Activated CD4-positive, alpha-beta T cell treated with anti-CD3 and anti-CD28 coated beads, Interleukin-2, amount 10 ng/mL, durations not matched to agents 7 days and 5 days (primary cell): ENCODE measurements around the gene PRKAG2. TPM values are rescaled to one million over a fixed set of nuclear protein-coding genes. Genes with fewer than 3 reads are reported as not detected.
"Not testable (repeated sequence)": the region's sequence is repeated elsewhere in the genome, so short reads cannot be mapped to it uniquely, and the experiment has no call there.

Source experiments
- CTCF ChIA-PET: fragments of 350-600 bp; sonication (Branson Sonifier 250); formaldehyde crosslinking; loops from one replicate; lab custom pipeline; 2021; ENCODE audit warnings: antibody characterized with exemption; lab: Charles Lee
- POLR2A ChIA-PET: fragments of 350-600 bp; sonication (Branson Sonifier 250); formaldehyde crosslinking; loops from one replicate; lab custom pipeline; 2021; ENCODE audit warnings: antibody characterized with exemption; lab: Charles Lee
- DNase-seq: peaks from one replicate; pipeline ENCODE4 v3.0.0-alpha.2; 2020
- H3K27ac Mint-ChIP-seq: one replicate; pipeline ENCODE4 v1.8.0; 2021; ENCODE audit warnings: mild to moderate bottlenecking, moderate library complexity, mixed read lengths
- H3K27me3 Mint-ChIP-seq: one replicate; pipeline ENCODE4 v1.8.0; 2021; ENCODE audit warnings: mixed read lengths
- H3K36me3 Mint-ChIP-seq: one replicate; pipeline ENCODE4 v1.8.0; 2021; ENCODE audit warnings: low read depth, mixed read lengths
- H3K4me1 Mint-ChIP-seq: one replicate; pipeline ENCODE4 v1.8.0; 2021; ENCODE audit warnings: mixed read lengths
- H3K4me3 Mint-ChIP-seq: one replicate; pipeline ENCODE4 v1.8.0; 2021; ENCODE audit warnings: mild to moderate bottlenecking, moderate library complexity, mixed read lengths
- H3K9me3 Mint-ChIP-seq: one replicate; pipeline ENCODE4 v1.8.0; 2021; ENCODE audit warnings: mixed read lengths
- total RNA-seq, 2 experiments: library from RNA; stranded (reverse); gene quantifications; one replicate each; pipeline ENCODE4 v1.2.3, GENCODE V29; 2021

Gene PRKAG2
- total RNA-seq, 2 experiments from 2014 or later, result 27.5 to 32.3 TPM

GRCh38 chr7:151914051-151914450 is 37.1 kb upstream of the PRKAG2 start:
- no peaks in the 10 kb centered on the region for H3K4me1 Mint-ChIP-seq
- no peak overlapping the region for H3K4me3 Mint-ChIP-seq
- POLR2A ChIA-PET, result no interaction called here
- peaks cover 11% of the 10 kb centered on the region for H3K9me3 Mint-ChIP-seq
- CTCF ChIA-PET, result no interaction called here
- peaks cover 13% of the 10 kb centered on the region for H3K27me3 Mint-ChIP-seq
- DNase-seq, result no peak
- peaks cover 6% of the 10 kb centered on the region for H3K36me3 Mint-ChIP-seq
- H3K27ac Mint-ChIP-seq, result no peak overlapping the region

GRCh38 chr7:151910655-151911054 is 33.7 kb upstream of the PRKAG2 start:
- Mint-ChIP-seq H3K9me3 (peaks cover 11% of the 10 kb centered on the region), H3K27me3 (peaks cover 27% of the 10 kb centered on the region)
- CTCF ChIA-PET, result interaction anchor here (1.0 kb wide), 1 partner anchor 25 kb away, joined by 3 read pairs; no protein-coding TSS in a partner anchor
- H3K36me3 Mint-ChIP-seq, H3K27ac Mint-ChIP-seq, DNase-seq, H3K4me3 Mint-ChIP-seq, POLR2A ChIA-PET, H3K4me1 Mint-ChIP-seq: not testable (repeated sequence)

GRCh38 chr7:151907115-151907514 is 30.2 kb upstream of the PRKAG2 start:
- H3K36me3 Mint-ChIP-seq, H3K27ac Mint-ChIP-seq, H3K4me1 Mint-ChIP-seq, H3K4me3 Mint-ChIP-seq, H3K9me3 Mint-ChIP-seq, DNase-seq, POLR2A ChIA-PET, CTCF ChIA-PET: not testable (repeated sequence)
- H3K27me3 Mint-ChIP-seq, result peaks cover 20% of the 10 kb centered on the region

GRCh38 chr7:151905766-151906165 is 28.9 kb upstream of the PRKAG2 start:
- ChIA-PET CTCF (interaction anchor here (0.6 to 1.6 kb wide), 2 partner anchors 13 to 208 kb away, joined by 3 to 4 read pairs; no protein-coding TSS in a partner anchor), POLR2A (no interaction called here)
- Mint-ChIP-seq H3K4me3 (no peak overlapping the region), H3K27ac (no peak overlapping the region), H3K36me3 (no peaks in the 10 kb centered on the region), H3K27me3 (peaks cover 20% of the 10 kb centered on the region), H3K4me1 (no peaks in the 10 kb centered on the region), H3K9me3 (no peaks in the 10 kb centered on the region)
- DNase-seq, result no peak

- no peak overlapping the region for H3K4me3 Mint-ChIP-seq
- no peaks in the 10 kb centered on the region for H3K9me3 Mint-ChIP-seq
- ChIA-PET POLR2A (no interaction called here), CTCF (interaction anchor here (0.6 to 1.6 kb wide), 2 partner anchors 14 to 208 kb away, joined by 3 to 4 read pairs; no protein-coding TSS in a partner anchor)
- no peaks in the 10 kb centered on the region for H3K4me1 Mint-ChIP-seq
- no peak overlapping the region for H3K27ac Mint-ChIP-seq
- DNase-seq, result no peak
- H3K36me3 Mint-ChIP-seq, result no peaks in the 10 kb centered on the region
- H3K27me3 Mint-ChIP-seq, result peaks cover 20% of the 10 kb centered on the region
Observed at GRCh38 chr7:151905353-151905752, 28.4 kb upstream of the PRKAG2 start.

GRCh38 chr7:151904270-151904669 is 27.4 kb upstream of the PRKAG2 start:
- no peak for DNase-seq
- ChIA-PET CTCF (no interaction called here), POLR2A (no interaction called here)
- Mint-ChIP-seq H3K36me3 (no peaks in the 10 kb centered on the region), H3K9me3 (no peaks in the 10 kb centered on the region), H3K27me3 (peaks cover 20% of the 10 kb centered on the region), H3K4me1 (no peaks in the 10 kb centered on the region), H3K4me3 (no peak overlapping the region), H3K27ac (no peak overlapping the region)

- ChIA-PET CTCF (interaction anchor here (1.3 kb wide), 1 partner anchor 271 kb away, joined by 3 read pairs; no protein-coding TSS in a partner anchor), POLR2A (no interaction called here)
- no peaks in the 10 kb centered on the region for H3K9me3 Mint-ChIP-seq
- DNase-seq, result no peak
- no peaks in the 10 kb centered on the region for H3K4me1 Mint-ChIP-seq
- no peaks in the 10 kb centered on the region for H3K36me3 Mint-ChIP-seq
- H3K27me3 Mint-ChIP-seq, result peaks cover 14% of the 10 kb centered on the region
- H3K4me3 Mint-ChIP-seq, result no peak overlapping the region
- no peak overlapping the region for H3K27ac Mint-ChIP-seq
Observed at GRCh38 chr7:151903249-151904032, 26.5 kb upstream of the PRKAG2 start.

- Mint-ChIP-seq H3K4me1 (no peaks in the 10 kb centered on the region), H3K27ac (no peak overlapping the region), H3K36me3 (no peaks in the 10 kb centered on the region), H3K4me3 (no peak overlapping the region), H3K27me3 (peaks cover 13% of the 10 kb centered on the region), H3K9me3 (no peaks in the 10 kb centered on the region)
- no peak for DNase-seq
- ChIA-PET POLR2A (no interaction called here), CTCF (interaction anchor here (1.3 kb wide), 1 partner anchor 270 kb away, joined by 3 read pairs; no protein-coding TSS in a partner anchor)
Observed at GRCh38 chr7:151902311-151902710, 25.4 kb upstream of the PRKAG2 start.

- peaks cover 10% of the 10 kb centered on the region for H3K27me3 Mint-ChIP-seq
- no peak overlapping the region for H3K4me3 Mint-ChIP-seq
- H3K9me3 Mint-ChIP-seq, result no peaks in the 10 kb centered on the region
- no peak for DNase-seq
- H3K4me1 Mint-ChIP-seq, result no peaks in the 10 kb centered on the region
- ChIA-PET CTCF (interaction anchor here (1.3 kb wide), 1 partner anchor 269 kb away, joined by 3 read pairs; no protein-coding TSS in a partner anchor), POLR2A (no interaction called here)
- no peaks in the 10 kb centered on the region for H3K36me3 Mint-ChIP-seq
- no peak overlapping the region for H3K27ac Mint-ChIP-seq
Observed at GRCh38 chr7:151901828-151902227, 24.9 kb upstream of the PRKAG2 start.

GRCh38 chr7:151900986-151901621 is 24.2 kb upstream of the PRKAG2 start:
- H3K4me3 Mint-ChIP-seq, result no peak overlapping the region
- H3K9me3 Mint-ChIP-seq, result no peaks in the 10 kb centered on the region
- ChIA-PET CTCF (no interaction called here), POLR2A (no interaction called here)
- no peaks in the 10 kb centered on the region for H3K36me3 Mint-ChIP-seq
- no peak overlapping the region for H3K27ac Mint-ChIP-seq
- no peak for DNase-seq
- H3K4me1 Mint-ChIP-seq, result no peaks in the 10 kb centered on the region
- peaks cover 5% of the 10 kb centered on the region for H3K27me3 Mint-ChIP-seq

- no peaks in the 10 kb centered on the region for H3K4me1 Mint-ChIP-seq
- DNase-seq, result no peak
- POLR2A ChIA-PET, result no interaction called here
- H3K27me3 Mint-ChIP-seq, result peaks cover 5% of the 10 kb centered on the region
- no peak overlapping the region for H3K4me3 Mint-ChIP-seq
- H3K36me3 Mint-ChIP-seq, result no peaks in the 10 kb centered on the region
- H3K9me3 Mint-ChIP-seq, result no peaks in the 10 kb centered on the region
- CTCF ChIA-PET, result no interaction called here
- H3K27ac Mint-ChIP-seq, result no peak overlapping the region
Observed at GRCh38 chr7:151900591-151900985, 23.7 kb upstream of the PRKAG2 start.

GRCh38 chr7:151899513-151900360 is 22.8 kb upstream of the PRKAG2 start:
- ChIA-PET CTCF (no interaction called here), POLR2A (no interaction called here)
- Mint-ChIP-seq H3K4me3 (no peak overlapping the region), H3K27me3 (peaks cover 1% of the 10 kb centered on the region), H3K4me1 (no peaks in the 10 kb centered on the region), H3K27ac (no peak overlapping the region), H3K9me3 (no peaks in the 10 kb centered on the region), H3K36me3 (no peaks in the 10 kb centered on the region)
- no peak for DNase-seq
